GM12874 (cell line): Measurements from ENCODE around the gene WNT2B.

Experiments
- CTCF ChIP-seq: IDR thresholded peaks from 2 replicates; pipeline ENCODE4 v1.5.1; 2011; ENCODE audit warnings: low read depth, mild to moderate bottlenecking, control low read depth, low read length, moderate library complexity; ENCODE audit not compliant: insufficient read depth

The WNT2B gene

GRCh38 chr1:112576240-112576639 is 67.5 kb downstream of the WNT2B start:
- TF ChIP-seq CTCF: no peak
